Neural cell (in vitro differentiated cells): ENCODE results near the gene PODNL1.

Experiments used
- POLR2AphosphoS5 ChIP-seq: IDR thresholded peaks from 2 replicates; pipeline ENCODE4 v1.6.1; 2012
- RAD21 ChIP-seq: fragments of 450-650 bp; conservative IDR thresholded peaks from 2 replicates; pipeline ENCODE4 v1.6.1; 2014; ENCODE audit warnings: antibody characterized with exemption, mild to moderate bottlenecking, moderate library complexity
- TAF1 ChIP-seq: IDR thresholded peaks from 2 replicates; pipeline ENCODE4 v1.6.1; 2012; ENCODE audit warnings: low read depth
- TF ChIP-seq, protein P1 (sequence below): fragments of 450-650 bp; IDR thresholded peaks from 2 replicates; pipeline ENCODE4 v1.5.1; 2014; ENCODE audit warnings: antibody characterized with exemption, mild to moderate bottlenecking, moderate library complexity; ENCODE audit not compliant: poor library complexity, severe bottlenecking

DNA sequence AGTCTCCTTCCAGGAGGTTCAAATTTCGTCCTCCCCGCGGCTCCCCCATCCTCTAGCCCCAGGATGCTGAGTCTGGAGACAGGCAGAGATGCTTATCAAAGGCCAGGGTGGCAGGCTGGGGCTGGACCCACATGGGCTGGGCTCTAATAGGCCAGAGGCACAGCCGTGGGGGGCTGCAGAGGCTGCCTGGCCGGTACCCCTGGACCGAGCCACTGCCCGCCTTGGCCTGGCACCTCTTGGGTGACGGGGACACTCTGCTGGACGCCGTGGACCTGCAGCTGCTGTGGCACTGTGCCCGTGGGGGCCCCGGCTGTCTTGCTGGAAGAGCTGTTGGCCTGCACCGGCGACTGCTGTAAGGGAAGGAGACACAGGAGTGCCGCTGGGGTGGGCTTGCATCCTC, 42.1 kb upstream of the PODNL1 start:
- TF ChIP-seq, protein P1, sequence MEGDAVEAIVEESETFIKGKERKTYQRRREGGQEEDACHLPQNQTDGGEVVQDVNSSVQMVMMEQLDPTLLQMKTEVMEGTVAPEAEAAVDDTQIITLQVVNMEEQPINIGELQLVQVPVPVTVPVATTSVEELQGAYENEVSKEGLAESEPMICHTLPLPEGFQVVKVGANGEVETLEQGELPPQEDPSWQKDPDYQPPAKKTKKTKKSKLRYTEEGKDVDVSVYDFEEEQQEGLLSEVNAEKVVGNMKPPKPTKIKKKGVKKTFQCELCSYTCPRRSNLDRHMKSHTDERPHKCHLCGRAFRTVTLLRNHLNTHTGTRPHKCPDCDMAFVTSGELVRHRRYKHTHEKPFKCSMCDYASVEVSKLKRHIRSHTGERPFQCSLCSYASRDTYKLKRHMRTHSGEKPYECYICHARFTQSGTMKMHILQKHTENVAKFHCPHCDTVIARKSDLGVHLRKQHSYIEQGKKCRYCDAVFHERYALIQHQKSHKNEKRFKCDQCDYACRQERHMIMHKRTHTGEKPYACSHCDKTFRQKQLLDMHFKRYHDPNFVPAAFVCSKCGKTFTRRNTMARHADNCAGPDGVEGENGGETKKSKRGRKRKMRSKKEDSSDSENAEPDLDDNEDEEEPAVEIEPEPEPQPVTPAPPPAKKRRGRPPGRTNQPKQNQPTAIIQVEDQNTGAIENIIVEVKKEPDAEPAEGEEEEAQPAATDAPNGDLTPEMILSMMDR: no peak
- no peak for TF ChIP-seq POLR2AphosphoS5
- no peak for TF ChIP-seq RAD21
- no peak for TF ChIP-seq TAF1
